H4 (cell line): ENCODE data around the gene MIA. TPM values are rescaled to one million over a fixed set of nuclear protein-coding genes. Genes with fewer than 3 reads are reported as not detected.
"Not testable (repeated sequence)": the region's sequence is repeated elsewhere in the genome, so short reads cannot be mapped to it uniquely, and the experiment has no call there.

ENCODE experiments used
- DNase-seq: peaks from one replicate; pipeline ENCODE4 v3.0.0-alpha.2; 2015; ENCODE audit warnings: low spot score
- total RNA-seq: library from RNA; depleted of rRNA; stranded (reverse); fragments of >200 nt; shearing (Covaris generic); gene quantifications from 2 replicates; pipeline ENCODE4 v1.2.3, GENCODE V29; 2014; rRNA removed

The MIA gene
- 1.1 TPM in 1 of 2 replicates, not detected in the other for total RNA-seq

GRCh38 chr19:40774916-40775631 lies at the start of gene MIA:
MIA (plus strand) TSS chr19:40775521; CDS start chr19:40775543, 22 bp downstream.
- DNase-seq, result no peak

- no peak for DNase-seq
These were observed 49.0 kb upstream of the MIA start for GRCh38 chr19:40726279-40726678.

DNA sequence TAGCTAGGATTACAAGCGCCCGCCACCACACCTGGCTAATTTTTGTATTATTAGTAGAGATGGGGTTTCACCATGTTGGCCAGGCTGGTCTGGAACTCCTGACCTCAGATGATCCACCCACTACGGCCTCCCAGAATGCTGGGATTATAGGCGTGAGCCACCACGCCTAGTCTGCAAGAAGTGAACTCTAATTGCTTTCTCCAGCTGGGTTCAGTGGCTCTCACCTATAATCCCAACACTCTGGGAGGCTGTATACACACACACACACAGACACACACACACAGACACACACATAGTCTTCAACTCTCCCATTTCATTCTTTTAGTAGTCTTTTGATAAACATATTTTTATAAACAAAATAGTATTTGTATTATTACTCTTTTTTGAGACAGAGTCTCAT lies 45.3 kb upstream of the MIA start:
- not testable (repeated sequence) for DNase-seq

DNA sequence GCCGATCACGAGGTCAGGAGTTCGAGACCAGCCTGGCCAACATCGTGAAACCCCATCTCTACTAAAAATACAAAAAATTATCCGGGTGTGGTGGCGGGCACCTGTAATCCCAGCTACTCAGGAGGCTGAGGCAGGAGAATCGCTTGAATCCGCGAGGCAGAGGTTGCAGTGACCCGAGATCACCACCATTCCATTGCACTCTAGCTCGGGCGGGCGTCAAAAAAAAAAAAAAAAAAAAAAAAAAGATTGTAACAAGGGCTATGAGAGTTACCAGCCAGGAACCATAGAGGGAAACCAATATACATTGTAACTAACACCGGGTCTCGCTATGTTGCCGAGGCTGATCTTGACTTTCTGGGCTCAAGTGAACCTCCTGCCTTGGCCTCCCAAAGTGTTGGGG lies 43.0 kb upstream of the MIA start:
- DNase-seq, result not testable (repeated sequence)

GRCh38 chr19:40733149-40733548 lies 42.2 kb upstream of the MIA start:
- DNase-seq, result no peak

- DNase-seq, result no peak
These were observed 40.1 kb upstream of the MIA start for GRCh38 chr19:40735013-40735771.

DNA sequence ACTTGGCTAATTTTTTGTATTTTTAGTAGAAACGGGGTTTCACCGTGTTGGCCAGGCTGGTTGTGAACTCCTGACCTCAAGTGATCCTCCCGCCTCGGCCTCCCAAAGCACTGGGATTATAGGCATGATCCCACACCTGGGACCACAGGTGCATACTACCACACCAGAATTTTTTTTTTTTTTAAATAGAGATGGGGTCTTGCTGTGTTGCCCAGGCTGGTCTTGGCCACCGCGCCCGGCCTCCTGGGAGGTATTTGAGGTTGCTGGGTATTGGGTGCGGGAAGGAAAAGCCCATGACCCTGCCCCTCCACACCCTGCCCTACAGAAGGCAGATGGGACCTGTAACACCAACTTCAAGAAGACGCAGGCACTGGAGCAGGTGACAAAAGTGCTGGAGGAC lies 38.7 kb upstream of the MIA start:
- no peak for DNase-seq

GRCh38 chr19:40737102-40737644 lies 38.1 kb upstream of the MIA start:
- DNase-seq, result no peak

DNA sequence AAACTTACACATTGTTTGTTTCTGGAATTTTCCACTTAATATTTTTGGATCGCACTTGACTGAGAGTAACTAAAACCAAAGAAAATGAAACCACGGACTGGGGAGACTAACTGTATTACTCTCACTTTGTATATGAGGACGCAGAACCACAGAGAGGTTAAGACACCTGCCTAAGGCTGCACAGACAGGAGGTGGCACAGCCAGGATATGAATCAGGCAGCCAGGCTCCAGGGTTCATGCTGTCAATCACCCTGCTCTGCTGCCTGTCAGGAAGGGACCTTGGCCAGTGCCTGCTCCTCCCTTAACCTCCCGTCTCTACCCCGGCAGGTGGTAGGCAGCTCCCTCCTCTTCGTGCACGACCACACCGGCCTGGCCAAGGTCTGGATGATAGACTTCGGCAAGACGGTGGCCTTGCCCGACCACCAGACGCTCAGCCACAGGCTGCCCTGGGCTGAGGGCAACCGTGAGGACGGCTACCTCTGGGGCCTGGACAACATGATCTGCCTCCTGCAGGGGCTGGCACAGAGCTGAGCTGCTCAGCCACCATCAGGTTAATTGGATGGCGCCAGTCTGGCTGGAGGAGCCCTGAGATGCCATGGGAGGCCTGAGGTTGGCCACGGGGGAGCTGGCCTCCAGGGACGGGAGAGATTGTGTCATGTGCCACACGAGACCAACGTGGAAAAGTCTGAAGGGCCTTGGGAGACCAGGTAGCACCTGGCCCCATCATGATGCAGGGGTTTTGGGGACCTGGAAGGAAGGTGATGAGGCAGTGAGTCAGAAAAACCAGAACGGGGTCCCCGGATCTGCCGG lies 36.1 kb upstream of the MIA start:
- no peak for DNase-seq

DNA sequence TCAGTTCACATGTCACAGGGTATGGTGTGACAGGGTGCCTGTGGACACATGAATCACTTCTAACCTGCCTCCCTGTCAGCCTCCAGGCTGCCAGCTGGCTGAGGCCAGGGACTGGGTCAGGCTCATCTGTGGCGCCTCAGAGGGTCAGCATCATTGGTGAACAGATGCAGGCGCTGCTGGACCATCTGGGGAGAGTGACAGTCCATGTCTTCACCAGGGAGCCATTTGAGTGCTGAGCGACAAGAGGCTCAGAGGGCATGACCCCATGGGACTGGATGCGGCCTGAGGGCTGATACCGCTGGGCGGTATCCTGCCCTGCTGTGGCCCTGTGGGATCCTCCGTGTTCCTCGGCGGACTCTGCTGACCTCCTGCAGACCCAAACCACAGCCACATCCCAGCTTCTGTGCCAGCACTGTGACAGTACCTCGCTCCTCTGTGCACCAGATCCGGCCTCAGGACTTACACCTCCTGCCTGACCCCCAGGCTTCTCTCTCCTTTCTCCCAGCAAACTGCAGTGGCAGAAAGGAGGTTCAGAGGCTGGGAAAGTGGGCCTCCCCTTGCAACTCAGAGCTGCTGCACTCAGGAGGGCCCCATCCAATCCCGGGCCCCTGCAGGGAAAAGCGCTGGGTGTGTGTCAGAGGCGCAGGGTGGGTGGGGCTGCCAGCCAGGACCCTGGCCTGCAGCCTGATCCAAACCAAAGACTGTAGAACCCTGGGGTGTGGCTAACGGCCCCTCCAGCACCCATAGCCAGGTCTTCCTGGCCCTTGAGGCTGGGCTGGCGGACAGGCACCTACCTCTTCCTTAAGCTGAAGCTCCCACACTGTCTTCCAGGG lies 35.2 kb upstream of the MIA start:
- no peak for DNase-seq

DNA sequence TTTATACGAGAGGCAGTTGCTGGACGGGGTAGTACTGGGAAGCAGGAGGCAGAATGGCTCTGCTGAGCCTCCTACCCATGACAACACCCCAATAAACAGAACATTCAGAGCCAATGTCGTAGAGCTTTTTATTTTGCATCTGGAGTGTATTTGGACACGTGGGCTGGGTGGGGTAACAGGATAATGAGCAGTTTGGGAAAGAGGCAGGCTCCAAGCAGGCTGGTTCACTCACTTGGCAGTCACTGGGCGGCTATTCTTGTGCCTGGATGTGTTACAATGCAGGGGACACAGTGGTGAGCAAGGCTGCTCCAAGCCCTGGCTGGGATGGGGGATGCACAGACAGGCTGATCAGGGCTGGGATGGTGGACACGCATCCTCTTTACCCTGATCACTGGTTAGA lies 34.6 kb upstream of the MIA start:
- DNase-seq, result no peak

DNA sequence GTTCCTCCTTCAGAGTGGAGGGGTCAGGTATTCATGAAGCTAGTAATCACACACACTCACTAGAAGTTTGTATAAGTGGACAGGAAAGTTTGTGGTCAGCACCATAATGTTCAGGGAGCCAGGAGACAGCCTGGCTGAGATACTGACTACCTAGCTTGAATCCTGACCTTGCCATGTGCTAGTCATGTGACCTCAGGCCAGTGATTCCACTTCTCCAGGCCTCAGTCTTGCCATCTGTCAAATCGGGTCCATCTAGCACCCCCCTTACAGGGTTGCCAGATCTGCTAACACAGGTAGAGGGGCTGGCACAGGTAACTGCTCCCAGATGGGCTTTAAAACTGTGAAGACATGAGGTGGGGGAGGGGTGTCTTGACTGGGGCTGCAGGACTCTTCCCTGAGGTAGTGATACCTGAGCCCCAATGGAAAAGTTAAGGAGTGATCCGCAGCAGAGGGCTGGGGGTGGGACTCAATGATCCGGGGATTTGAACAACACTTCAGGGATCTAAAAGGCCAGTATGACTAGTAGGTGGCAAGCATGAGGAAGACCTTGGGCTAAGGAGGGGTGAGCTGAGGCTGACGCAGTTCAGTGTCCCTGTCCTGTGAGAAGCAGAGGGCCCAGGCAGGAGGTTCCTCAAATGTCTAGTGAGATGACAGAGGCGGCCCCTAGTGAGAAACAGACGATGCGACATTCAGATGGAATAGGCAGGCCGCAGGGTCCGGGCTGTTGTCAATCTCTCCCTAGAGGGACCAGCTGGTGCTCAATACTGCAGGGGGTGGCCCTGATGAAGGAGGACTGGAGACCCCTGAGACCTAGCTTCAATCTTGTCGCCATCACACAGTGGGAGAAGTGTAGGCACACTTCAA lies 33.6 kb upstream of the MIA start:
- DNase-seq, result no peak

- DNase-seq, result no peak
These were observed 32.8 kb upstream of the MIA start for GRCh38 chr19:40742477-40742876.

- DNase-seq, result no peak
These were observed 32.4 kb upstream of the MIA start for GRCh38 chr19:40742886-40743285.

DNA sequence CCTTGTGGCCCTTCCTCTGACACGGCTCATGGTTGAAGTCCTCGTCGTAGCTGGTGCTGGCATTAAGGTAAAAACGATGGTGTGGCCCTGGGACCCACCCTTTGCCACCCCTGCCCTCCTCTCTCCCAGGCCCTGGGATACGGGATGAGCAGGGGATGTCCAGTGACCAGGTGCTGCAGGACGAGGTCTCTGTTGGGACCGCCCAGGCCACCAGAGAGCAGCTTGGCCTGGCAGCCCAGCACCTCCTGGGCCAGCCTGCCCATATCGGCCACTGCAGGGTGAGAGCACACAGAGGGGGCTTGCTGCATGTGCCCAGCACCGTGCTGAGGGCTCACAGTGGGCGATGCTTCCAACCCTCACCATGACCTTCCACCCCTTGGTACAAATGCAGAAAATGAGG lies 31.4 kb upstream of the MIA start:
- no peak for DNase-seq

DNA sequence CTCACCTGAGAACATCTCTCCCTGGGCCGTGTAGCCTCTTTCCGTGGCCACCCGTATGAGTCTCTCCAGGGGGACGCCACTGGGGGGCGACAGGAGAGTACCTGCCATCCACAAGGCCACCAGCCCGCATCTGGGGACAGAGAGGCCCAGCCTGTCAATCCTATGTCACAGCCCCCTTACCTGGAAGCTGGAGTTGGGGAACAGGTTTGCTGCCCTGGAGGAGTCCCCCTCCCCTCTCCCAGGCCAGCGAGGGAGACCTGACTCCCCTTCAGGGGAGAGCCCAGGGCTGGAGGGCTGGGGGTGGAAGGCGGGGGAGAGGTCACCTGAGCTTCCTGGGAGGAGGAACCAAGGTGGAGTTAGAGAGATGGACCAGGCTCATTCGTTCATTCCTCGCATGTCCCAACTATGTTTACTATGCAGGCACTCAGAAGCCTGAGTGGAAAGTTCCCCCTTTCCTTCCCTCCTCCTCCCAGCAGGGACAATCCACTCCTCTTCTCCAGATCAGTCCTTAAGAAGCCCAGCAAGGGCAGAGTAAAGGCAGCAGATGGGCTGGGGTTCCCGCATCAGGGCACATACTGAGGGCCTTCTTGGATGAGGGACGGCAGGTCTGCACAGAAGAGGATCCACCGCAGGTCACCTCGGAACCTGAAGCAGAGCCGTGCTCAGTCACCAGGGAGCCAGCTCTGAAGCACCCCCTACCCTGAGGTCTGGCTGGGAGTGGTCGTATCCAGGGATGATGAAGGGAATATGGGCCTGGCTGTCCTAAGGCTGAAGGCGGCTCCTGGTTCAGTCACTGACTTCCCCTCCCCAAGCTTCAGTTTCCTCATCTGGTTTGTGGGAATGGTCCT lies 30.5 kb upstream of the MIA start:
- no peak for DNase-seq

DNA sequence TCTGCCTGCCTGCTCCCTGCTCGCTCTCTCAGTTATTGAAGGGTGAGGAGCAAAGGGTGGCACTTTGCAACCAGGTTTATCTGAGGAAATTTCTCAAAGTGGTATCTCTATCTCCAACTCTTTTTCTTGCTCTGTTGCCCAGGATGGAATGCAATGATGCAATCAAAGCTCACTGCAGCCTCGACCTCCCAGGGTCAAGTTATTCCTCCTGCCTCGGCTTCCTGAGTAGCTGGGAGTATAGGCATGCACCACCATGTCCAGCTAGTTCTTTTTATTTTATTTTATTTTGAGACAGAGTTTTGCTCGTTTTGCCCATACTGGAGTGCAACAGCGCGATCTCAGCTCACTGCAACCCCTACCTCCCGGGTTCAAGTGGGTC lies 29.9 kb upstream of the MIA start:
- no peak for DNase-seq

DNA sequence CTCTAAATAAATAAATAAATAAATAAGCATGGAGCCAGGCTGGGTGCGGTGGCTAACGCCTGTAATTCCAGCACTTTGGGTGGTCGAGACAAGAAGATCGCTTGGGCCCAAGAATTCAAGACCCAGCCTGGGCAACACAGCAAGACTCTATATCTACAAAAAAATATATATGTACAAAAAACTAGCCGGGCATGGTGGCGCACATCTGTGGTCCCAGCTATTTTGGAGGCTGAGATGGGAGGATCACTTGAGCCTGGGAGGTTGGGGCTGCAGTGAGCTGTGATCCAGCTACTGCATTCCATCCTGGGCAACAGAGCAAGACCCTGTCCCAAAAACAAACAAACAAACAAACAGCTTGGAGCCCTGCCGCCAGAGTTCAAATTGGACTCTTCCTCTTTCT lies 27.8 kb upstream of the MIA start:
- DNase-seq, result no peak
